ENCODE data around the gene SMIM9. TPM values are rescaled to one million over a fixed set of nuclear protein-coding genes. Genes with fewer than 3 reads are reported as not detected.

The SMIM9 gene
- polyA plus RNA-seq, 1 experiment: not detected

DNA sequence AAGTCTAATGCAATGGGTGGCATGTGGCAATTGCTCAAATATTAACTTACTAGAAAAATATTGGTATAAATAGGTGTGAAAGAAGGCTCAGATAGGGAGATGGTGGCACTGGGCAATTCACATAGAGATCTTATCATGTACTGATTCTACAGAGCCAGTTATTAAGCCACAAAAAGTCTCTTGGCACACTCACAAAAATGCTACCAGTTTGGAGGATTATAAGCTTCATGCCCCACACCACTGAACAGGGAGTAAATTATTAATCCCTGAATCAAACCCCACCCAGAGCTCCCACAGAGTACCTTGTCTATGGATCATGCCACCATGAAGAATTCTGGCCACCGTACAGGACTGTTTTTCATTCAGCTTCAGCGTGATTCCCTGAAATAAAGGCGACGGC lies 43.0 kb downstream of the SMIM9 start:
- ChIA-PET POLR2A (no interaction called here), CTCF (interaction anchor here (0.8 kb wide), 1 partner anchor 16 kb away, joined by 3 read pairs; no protein-coding TSS in a partner anchor)
- no peaks in the 10 kb centered on the region for H3K36me3 ChIP-seq (ENCODE audit: control insufficient read depth, insufficient read depth, low read length)
- no peak for DNase-seq (ENCODE audit: low read depth)
- no peaks in the 10 kb centered on the region for H3K27me3 ChIP-seq (ENCODE audit: control insufficient read depth, insufficient read depth, low read length)
- TF ChIP-seq, protein P1, sequence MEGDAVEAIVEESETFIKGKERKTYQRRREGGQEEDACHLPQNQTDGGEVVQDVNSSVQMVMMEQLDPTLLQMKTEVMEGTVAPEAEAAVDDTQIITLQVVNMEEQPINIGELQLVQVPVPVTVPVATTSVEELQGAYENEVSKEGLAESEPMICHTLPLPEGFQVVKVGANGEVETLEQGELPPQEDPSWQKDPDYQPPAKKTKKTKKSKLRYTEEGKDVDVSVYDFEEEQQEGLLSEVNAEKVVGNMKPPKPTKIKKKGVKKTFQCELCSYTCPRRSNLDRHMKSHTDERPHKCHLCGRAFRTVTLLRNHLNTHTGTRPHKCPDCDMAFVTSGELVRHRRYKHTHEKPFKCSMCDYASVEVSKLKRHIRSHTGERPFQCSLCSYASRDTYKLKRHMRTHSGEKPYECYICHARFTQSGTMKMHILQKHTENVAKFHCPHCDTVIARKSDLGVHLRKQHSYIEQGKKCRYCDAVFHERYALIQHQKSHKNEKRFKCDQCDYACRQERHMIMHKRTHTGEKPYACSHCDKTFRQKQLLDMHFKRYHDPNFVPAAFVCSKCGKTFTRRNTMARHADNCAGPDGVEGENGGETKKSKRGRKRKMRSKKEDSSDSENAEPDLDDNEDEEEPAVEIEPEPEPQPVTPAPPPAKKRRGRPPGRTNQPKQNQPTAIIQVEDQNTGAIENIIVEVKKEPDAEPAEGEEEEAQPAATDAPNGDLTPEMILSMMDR (IDR thresholded peaks at IDR 0.05; ENCODE audit: insufficient read depth, low read depth, low read length): no peak
- H3K4me3 ChIP-seq (ENCODE audit: low read depth, low read length): no peak overlapping the region

DNA sequence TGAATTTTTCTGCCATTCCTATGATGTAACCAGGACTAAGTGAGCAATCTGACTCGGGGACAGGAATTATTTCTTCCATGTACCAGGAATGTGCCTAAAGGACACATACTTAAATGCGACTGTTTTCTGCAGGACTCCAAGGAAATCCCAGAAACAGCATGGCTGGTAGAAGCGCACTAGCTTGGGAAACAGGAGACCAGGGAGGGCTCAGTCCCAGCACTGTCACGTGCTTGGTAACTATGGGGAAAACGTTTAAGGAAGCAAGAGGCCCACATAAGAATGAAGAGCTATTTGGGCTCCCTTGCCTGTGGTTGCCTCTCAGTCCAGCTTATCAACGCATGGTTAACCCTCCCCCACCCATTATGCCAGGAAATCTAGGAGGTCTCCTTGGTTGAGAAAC lies 48.7 kb downstream of the SMIM9 start:
- TF ChIP-seq, protein P1 (IDR thresholded peaks at IDR 0.05; ENCODE audit: insufficient read depth, low read depth, low read length): no peak
- H3K4me3 ChIP-seq (ENCODE audit: low read depth, low read length): no peak overlapping the region
- H3K36me3 ChIP-seq (ENCODE audit: control insufficient read depth, insufficient read depth, low read length): no peaks in the 10 kb centered on the region
- no peak for DNase-seq (ENCODE audit: low read depth)
- ChIA-PET CTCF (interaction anchor here (0.6 kb wide), 1 partner anchor 21 kb away, joined by 3 read pairs; no protein-coding TSS in a partner anchor), POLR2A (no interaction called here)
- H3K27me3 ChIP-seq (ENCODE audit: control insufficient read depth, insufficient read depth, low read length): no peaks in the 10 kb centered on the region

DNA sequence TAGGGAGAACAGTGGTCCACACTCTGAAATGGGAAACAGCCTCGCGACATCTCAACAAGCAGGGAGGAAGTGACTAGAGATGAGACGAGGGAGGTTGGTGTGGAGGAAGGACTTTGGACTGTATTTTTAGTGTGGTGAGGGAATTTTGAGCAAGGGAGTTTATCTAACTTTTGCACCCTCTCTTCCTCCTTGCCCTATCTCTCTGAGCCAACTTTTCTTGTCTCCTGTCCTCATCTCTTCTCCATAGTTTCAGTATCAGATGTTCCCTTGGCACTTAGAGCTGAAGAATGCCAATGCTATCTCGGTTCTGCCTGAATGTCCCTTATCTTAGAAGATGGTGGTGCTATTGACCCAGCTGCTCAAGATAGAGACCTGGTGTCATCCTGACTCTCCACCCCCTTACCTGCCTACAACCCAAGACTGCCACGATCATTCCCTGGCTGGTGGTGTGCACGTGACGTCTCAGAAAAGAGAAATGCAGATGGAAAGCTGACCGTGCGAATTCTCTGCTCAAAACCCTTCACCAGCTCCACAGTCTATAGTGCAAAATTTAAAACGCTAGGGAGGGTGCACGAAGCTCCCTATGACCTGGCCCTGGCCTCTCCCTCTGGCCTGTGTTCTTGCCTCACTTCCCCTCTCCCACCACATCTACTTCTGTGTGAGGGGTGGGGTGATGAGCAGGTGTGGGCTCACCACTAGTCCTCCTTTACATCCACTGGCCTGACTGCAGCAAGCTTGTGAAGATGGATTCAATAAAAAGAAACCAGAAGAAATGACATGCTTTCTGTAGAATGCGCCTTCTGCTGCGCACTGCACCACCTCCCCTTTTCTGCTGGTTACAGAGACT lies 50.1 kb downstream of the SMIM9 start:
- H3K27me3 ChIP-seq (ENCODE audit: control insufficient read depth, insufficient read depth, low read length): no peaks in the 10 kb centered on the region
- DNase-seq (ENCODE audit: low read depth): no peak
- TF ChIP-seq, protein P1 (IDR thresholded peaks at IDR 0.05; ENCODE audit: insufficient read depth, low read depth, low read length): no peak
- no peaks in the 10 kb centered on the region for H3K36me3 ChIP-seq (ENCODE audit: control insufficient read depth, insufficient read depth, low read length)
- no peak overlapping the region for H3K4me3 ChIP-seq (ENCODE audit: low read depth, low read length)
- ChIA-PET CTCF (no interaction called here), POLR2A (no interaction called here)

DNA sequence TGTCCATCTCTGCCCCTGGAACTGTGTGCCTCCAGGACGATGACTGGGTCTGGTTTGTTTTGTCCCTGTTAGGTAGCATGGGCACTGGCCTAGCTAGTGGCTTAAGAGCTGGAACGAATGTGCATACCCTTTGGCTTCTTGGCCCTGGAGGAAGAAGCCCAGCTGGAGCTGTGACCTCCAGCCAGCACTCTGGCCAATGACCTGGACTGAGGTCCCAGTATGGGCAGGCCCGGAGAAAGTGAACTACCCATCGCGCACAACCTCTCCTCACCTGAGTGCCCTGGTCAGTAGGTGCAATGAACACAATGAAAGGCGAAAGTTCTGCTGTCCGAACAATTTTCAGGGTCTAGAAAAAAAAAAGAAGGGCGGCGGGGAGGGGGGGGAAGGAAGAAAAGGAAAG lies 53.5 kb downstream of the SMIM9 start:
- DNase-seq (ENCODE audit: low read depth): no peak
- Histone ChIP-seq H3K36me3 (ENCODE audit: control insufficient read depth, insufficient read depth, low read length) (peaks cover 6% of the 10 kb centered on the region), H3K4me3 (ENCODE audit: low read depth, low read length) (no peak overlapping the region), H3K27me3 (ENCODE audit: control insufficient read depth, insufficient read depth, low read length) (no peaks in the 10 kb centered on the region)
- TF ChIP-seq, protein P1 (IDR thresholded peaks at IDR 0.05; ENCODE audit: insufficient read depth, low read depth, low read length): no peak
- CTCF ChIA-PET: interaction anchor here (1.0 kb wide), 1 partner anchor 14 kb away, joined by 3 read pairs; no protein-coding TSS in a partner anchor
- POLR2A ChIA-PET: no interaction called here

DNA sequence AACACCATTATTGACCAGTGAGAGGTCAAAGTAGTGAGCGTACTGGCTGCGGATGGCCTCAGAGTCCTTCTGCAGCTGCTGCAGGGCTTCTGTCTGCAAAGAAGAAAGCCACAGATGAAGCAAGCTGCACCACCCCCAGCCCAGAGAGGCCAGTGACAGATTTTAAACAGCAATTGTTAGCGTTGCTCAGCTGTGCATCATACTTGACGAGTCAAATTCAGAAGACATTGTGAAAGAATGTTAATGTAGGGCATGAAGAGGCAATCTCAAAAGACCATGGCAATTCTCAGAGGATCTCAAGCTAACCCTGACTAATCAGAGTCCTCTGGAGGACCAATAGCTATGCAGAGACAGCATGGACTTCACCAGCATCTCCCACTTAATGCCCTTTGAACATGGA lies 55.2 kb downstream of the SMIM9 start:
- H3K4me3 ChIP-seq (ENCODE audit: low read depth, low read length): no peak overlapping the region
- no peaks in the 10 kb centered on the region for H3K27me3 ChIP-seq (ENCODE audit: control insufficient read depth, insufficient read depth, low read length)
- POLR2A ChIA-PET: no interaction called here
- TF ChIP-seq, protein P1 (IDR thresholded peaks at IDR 0.05; ENCODE audit: insufficient read depth, low read depth, low read length): no peak
- H3K36me3 ChIP-seq (ENCODE audit: control insufficient read depth, insufficient read depth, low read length): peaks cover 12% of the 10 kb centered on the region
- CTCF ChIA-PET: no interaction called here
- no peak for DNase-seq (ENCODE audit: low read depth)
